Chondrocyte (in vitro differentiated cells): Measurements from ENCODE around the gene RAD51B. TPM values are rescaled to one million over a fixed set of nuclear protein-coding genes. Genes with fewer than 3 reads are reported as not detected.

Experiments
- DNase-seq: peaks from one replicate; pipeline ENCODE4 v3.0.0; 2021; ENCODE audit warnings: mixed read lengths, low spot score
- H3K27ac Mint-ChIP-seq: one replicate; pipeline ENCODE4 v1.8.0; 2021; ENCODE audit warnings: mild to moderate bottlenecking, moderate library complexity, mixed read lengths; ENCODE audit not compliant: unreplicated experiment
- H3K27me3 Mint-ChIP-seq: 2 replicates; pipeline ENCODE4 v1.8.0; 2021; ENCODE audit warnings: low read depth, mixed read lengths
- H3K36me3 Mint-ChIP-seq: 2 replicates; pipeline ENCODE4 v1.8.0; 2021; ENCODE audit warnings: low read depth, mixed read lengths
- H3K4me1 Mint-ChIP-seq: 2 replicates; pipeline ENCODE4 v1.8.0; 2021; ENCODE audit warnings: low read depth, mild to moderate bottlenecking, mixed read lengths
- H3K4me3 Mint-ChIP-seq: one replicate; pipeline ENCODE4 v1.8.0; 2021; ENCODE audit warnings: mild to moderate bottlenecking, moderate library complexity, mixed read lengths; ENCODE audit not compliant: unreplicated experiment
- H3K9me3 Mint-ChIP-seq: 2 replicates; pipeline ENCODE4 v1.8.0; 2021; ENCODE audit warnings: low read depth, mixed read lengths
- total RNA-seq: library from RNA; stranded (reverse); gene quantifications from 3 replicates; pipeline ENCODE4 v1.2.1, GENCODE V29; 2021
- TF ChIP-seq, protein P1 (sequence below): fragments of 200-600 bp; sonication (generic); IDR thresholded peaks from 2 replicates; pipeline ENCODE4 v1.5.0; 2021; ENCODE audit warnings: antibody characterized with exemption, mild to moderate bottlenecking, moderate library complexity

Gene RAD51B
- total RNA-seq, 1 donor from 2014 or later, result 8.2 TPM

DNA sequence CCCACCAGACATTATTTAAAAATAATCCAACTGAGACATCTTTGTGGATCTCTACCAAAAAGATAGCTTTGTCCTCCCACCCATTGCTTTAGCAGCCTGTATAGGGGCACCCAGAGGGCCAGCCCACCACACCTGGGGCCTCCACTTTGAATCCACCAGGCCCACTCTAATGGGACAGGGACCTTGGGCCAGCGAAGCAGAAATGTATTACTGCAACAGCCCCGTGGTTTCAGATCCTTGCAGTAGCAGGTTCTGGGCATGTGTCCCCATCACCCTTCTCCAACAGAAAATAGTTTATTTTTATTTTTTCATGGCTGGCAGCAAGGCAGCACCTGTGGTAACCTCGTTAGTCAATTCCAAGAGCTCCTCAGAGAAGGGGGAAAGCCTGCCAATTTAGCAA is 754.9 kb downstream of the RAD51B start:
- H3K4me3 Mint-ChIP-seq, result no peak overlapping the region
- H3K27ac Mint-ChIP-seq, result no peak overlapping the region
- no peak for DNase-seq
- TF ChIP-seq, protein P1, sequence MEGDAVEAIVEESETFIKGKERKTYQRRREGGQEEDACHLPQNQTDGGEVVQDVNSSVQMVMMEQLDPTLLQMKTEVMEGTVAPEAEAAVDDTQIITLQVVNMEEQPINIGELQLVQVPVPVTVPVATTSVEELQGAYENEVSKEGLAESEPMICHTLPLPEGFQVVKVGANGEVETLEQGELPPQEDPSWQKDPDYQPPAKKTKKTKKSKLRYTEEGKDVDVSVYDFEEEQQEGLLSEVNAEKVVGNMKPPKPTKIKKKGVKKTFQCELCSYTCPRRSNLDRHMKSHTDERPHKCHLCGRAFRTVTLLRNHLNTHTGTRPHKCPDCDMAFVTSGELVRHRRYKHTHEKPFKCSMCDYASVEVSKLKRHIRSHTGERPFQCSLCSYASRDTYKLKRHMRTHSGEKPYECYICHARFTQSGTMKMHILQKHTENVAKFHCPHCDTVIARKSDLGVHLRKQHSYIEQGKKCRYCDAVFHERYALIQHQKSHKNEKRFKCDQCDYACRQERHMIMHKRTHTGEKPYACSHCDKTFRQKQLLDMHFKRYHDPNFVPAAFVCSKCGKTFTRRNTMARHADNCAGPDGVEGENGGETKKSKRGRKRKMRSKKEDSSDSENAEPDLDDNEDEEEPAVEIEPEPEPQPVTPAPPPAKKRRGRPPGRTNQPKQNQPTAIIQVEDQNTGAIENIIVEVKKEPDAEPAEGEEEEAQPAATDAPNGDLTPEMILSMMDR, result no peak
- no peaks in the 10 kb centered on the region for H3K27me3 Mint-ChIP-seq
- H3K36me3 Mint-ChIP-seq, result no peaks in the 10 kb centered on the region
- peaks cover 48% of the 10 kb centered on the region for H3K4me1 Mint-ChIP-seq
- no peaks in the 10 kb centered on the region for H3K9me3 Mint-ChIP-seq

DNA sequence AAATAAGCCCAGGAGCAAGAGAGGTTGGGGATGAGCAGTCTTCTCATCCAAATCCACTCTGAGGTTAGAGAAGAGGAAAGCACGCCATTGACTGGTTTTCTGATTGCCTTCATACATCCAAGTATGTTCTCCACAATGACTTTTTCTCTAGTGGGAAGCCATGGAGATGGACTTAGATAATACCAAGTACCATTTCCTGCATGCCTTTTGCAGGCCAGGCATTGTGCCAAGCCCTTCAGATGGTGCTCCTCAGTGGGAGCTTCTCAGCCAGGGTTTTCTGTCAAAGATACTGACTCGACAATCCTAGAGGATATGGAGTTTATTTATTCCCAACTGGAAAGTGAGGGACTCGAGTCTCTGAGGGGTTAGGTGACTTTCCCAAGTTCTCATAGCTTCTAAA is 755.3 kb downstream of the RAD51B start:
- TF ChIP-seq, protein P1, result no peak
- DNase-seq, result no peak
- H3K27me3 Mint-ChIP-seq, result no peaks in the 10 kb centered on the region
- H3K36me3 Mint-ChIP-seq, result no peaks in the 10 kb centered on the region
- H3K4me3 Mint-ChIP-seq, result no peak overlapping the region
- H3K4me1 Mint-ChIP-seq, result peaks cover 44% of the 10 kb centered on the region
- no peak overlapping the region for H3K27ac Mint-ChIP-seq
- H3K9me3 Mint-ChIP-seq, result no peaks in the 10 kb centered on the region

DNA sequence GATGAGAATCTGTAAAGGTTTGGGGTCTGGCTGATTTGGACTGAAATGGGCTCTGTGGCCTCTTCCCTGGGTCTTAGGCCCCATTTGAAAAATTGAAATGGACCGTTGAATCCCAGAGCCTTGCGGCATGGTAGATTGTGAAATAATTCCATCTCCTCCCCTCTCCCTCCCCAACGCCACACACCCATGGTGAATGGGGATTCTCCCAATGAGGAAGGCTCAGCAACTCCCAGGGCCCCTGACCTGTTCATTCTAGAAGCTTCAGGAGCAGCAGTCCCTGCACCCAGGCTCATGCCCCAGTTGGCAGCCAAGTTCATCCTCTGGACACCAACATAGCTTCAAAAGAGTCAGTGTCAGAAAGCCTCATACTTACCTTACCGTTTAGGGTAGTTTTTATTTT is 755.8 kb downstream of the RAD51B start:
- Mint-ChIP-seq H3K9me3 (no peaks in the 10 kb centered on the region), H3K27me3 (no peaks in the 10 kb centered on the region), H3K4me1 (peaks cover 40% of the 10 kb centered on the region), H3K4me3 (no peak overlapping the region), H3K36me3 (no peaks in the 10 kb centered on the region), H3K27ac (no peak overlapping the region)
- TF ChIP-seq, protein P1, result no peak
- DNase-seq, result peak; percentile 34

DNA sequence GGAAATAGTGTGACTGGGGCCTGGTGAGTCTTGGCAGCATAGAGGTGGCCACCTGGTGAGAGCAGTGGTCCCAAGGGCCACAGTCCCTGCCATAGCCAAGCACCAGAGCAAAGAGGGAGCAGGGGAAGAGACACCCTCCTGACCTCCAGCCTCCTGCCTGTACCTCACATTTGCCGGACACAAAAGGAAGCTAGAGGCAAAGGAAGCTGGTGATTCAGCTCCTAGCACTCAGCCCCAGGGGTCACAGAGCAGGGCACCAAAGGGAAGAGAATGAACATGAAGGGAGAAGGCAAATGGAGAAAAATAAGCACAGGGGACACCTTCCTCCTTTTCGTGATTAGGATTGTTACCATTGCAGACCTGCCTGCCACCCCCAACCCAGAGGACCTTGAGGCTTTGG is 756.5 kb downstream of the RAD51B start:
- TF ChIP-seq, protein P1, result no peak
- Mint-ChIP-seq H3K4me3 (no peak overlapping the region), H3K4me1 (peaks cover 43% of the 10 kb centered on the region), H3K27ac (peak overlapping the region; percentile 37), H3K9me3 (no peaks in the 10 kb centered on the region), H3K36me3 (no peaks in the 10 kb centered on the region), H3K27me3 (no peaks in the 10 kb centered on the region)
- DNase-seq, result peak; percentile 32

DNA sequence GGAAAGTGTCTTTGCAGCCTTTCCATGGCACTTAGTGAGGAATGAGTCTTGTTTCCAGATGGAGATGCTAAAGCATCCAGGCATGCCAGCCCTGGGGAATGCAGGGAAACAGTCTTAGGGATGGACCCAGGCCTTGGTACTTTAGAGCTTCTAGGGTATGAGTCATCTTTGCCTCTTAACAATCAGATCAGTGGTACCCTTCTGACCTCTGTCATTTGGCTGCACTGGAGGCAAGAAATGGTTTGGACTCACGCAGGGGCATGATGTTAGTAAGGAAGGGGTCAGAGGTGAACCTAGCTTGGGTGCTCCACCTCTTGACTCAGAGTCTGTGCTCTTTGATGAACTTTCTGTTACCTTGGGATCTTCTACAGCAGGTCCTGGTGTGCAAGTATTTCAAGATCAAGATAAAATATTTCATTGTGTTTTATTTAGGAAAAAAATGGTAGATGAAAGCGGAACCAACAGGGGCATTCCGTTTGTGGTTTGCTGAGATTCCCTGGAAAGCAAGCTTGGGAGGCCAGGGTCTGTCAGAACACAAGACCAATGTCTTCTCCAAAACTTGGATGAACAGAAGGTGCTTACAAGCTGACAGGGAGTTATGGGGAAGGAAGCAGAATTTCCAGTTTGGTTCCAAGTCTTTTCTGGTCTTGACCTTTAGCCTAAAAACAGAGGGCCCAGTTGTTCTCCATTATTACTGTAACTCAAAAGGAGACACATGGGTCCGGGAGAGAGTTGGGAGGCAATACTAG is 757.1 kb downstream of the RAD51B start:
- H3K4me3 Mint-ChIP-seq, result no peak overlapping the region
- H3K9me3 Mint-ChIP-seq, result peaks cover 6% of the 10 kb centered on the region
- H3K27ac Mint-ChIP-seq, result peak overlapping the region; percentile 37
- H3K36me3 Mint-ChIP-seq, result peaks cover 3% of the 10 kb centered on the region
- TF ChIP-seq, protein P1, result no peak
- H3K4me1 Mint-ChIP-seq, result peaks cover 43% of the 10 kb centered on the region
- no peak for DNase-seq
- no peaks in the 10 kb centered on the region for H3K27me3 Mint-ChIP-seq
